OCI-LY1 (cell line): ENCODE results near the gene SGPL1.

Experiments used
- H2AFZ ChIP-seq: fragments of 200-600 bp; sonication (generic), shearing (Covaris generic); 2 replicates; pipeline ENCODE4 v1.6.0; 2014; ENCODE audit warnings: antibody characterized with exemption, mild to moderate bottlenecking, low read length
- H3F3A ChIP-seq: fragments of 200-600 bp; sonication (generic), shearing (Covaris generic); 2 replicates; pipeline ENCODE4 v1.6.0; 2014; ENCODE audit warnings: mild to moderate bottlenecking, antibody characterized with exemption, low read length, moderate library complexity; ENCODE audit not compliant: insufficient read depth
- H3K27ac ChIP-seq: fragments of 200-600 bp; sonication (generic); 2 replicates; pipeline ENCODE4 v1.5.1; 2014; ENCODE audit warnings: low read length, mixed run types, mild to moderate bottlenecking, low read depth; ENCODE audit not compliant: poor library complexity, severe bottlenecking
- H3K27me3 ChIP-seq: fragments of 200-600 bp; sonication (generic); 2 replicates; pipeline ENCODE4 v1.6.0; 2014; ENCODE audit warnings: antibody characterized with exemption, mild to moderate bottlenecking, low read length, moderate library complexity; ENCODE audit not compliant: insufficient read depth
- H3K36me3 ChIP-seq: fragments of 200-600 bp; sonication (generic); 2 replicates; pipeline ENCODE4 v1.6.1; 2014; ENCODE audit warnings: mild to moderate bottlenecking, antibody characterized with exemption, low read length, moderate library complexity, mixed read lengths; ENCODE audit not compliant: insufficient read depth
- H3K4me1 ChIP-seq: fragments of 200-600 bp; sonication (generic); 2 replicates; pipeline ENCODE4 v1.5.1; 2014; ENCODE audit warnings: mild to moderate bottlenecking, low read length, moderate library complexity; ENCODE audit not compliant: insufficient read depth, severe bottlenecking
- H3K4me2 ChIP-seq: fragments of 200-600 bp; sonication (generic), shearing (Covaris generic); 2 replicates; pipeline ENCODE4 v1.6.1; 2014; ENCODE audit warnings: low read length
- H3K4me3 ChIP-seq: fragments of 200-600 bp; sonication (generic); 2 replicates; pipeline ENCODE4 v1.5.1; 2014; ENCODE audit warnings: low read length, low read depth, mild to moderate bottlenecking, mixed read lengths; ENCODE audit not compliant: poor library complexity, severe bottlenecking
- H3K79me2 ChIP-seq: fragments of 200-600 bp; shearing (Covaris generic); 2 replicates; pipeline ENCODE4 v1.6.1; 2016; ENCODE audit warnings: mixed run types, low read length, mixed read lengths; ENCODE audit not compliant: insufficient read depth
- H3K9ac ChIP-seq: fragments of 200-600 bp; sonication (generic), shearing (Covaris generic); 2 replicates; pipeline ENCODE4 v1.6.1; 2014; ENCODE audit warnings: mild to moderate bottlenecking, low read length, mixed read lengths
- H3K9me2 ChIP-seq: fragments of 200-600 bp; sonication (generic), shearing (Covaris generic); 2 replicates; pipeline ENCODE4 v1.6.1; 2014; ENCODE audit warnings: low read depth, mild to moderate bottlenecking, low read length, mixed read lengths
- H3K9me3 ChIP-seq: fragments of 200-600 bp; shearing (Covaris generic); 2 replicates; pipeline ENCODE4 v1.6.1; 2014; ENCODE audit warnings: low read length, mixed read lengths
- H4K20me1 ChIP-seq: fragments of 200-600 bp; sonication (generic), shearing (Covaris generic); 2 replicates; pipeline ENCODE4 v1.6.0; 2016; ENCODE audit warnings: mild to moderate bottlenecking, low read length; ENCODE audit not compliant: insufficient read depth
- EZH2 ChIP-seq: fragments of 200-600 bp; sonication (generic), shearing (Covaris generic); IDR thresholded peaks from 2 replicates; pipeline ENCODE4 v1.8.0; 2017; ENCODE audit warnings: borderline replicate concordance, mixed run types, mild to moderate bottlenecking, antibody characterized with exemption, low read length, moderate library complexity, mixed read lengths
- TF ChIP-seq, protein P1 (sequence below): fragments of 200-600 bp; sonication (generic), shearing (Covaris generic); IDR thresholded peaks from 2 replicates; pipeline ENCODE4 v1.5.1; 2017; ENCODE audit warnings: mild to moderate bottlenecking, antibody characterized with exemption, low read length, moderate library complexity, mixed read lengths

The SGPL1 gene

DNA sequence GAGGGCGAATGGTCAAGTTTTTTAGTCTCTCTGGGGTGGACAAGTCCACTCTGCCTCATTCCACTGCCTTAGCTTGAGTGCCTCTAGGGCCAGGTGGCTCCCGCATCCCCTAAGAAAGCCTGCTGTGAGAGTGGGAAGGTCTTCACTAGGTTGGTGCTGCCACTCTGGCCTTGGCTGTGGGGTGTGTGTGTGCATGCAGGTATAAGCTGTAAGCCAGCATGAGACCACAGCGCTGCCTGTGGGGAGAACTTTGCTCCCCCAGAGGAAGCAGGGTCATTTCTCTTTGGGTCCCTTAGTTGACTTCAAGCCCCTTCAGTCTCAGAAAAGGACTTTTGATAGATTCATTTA, 98.1 kb downstream of the SGPL1 start:
- Histone ChIP-seq H4K20me1 (no peaks in the 10 kb centered on the region), H3K4me2 (no peak overlapping the region), H3K4me3 (no peak overlapping the region), H2AFZ (no peak overlapping the region), H3K27me3 (peaks cover 4% of the 10 kb centered on the region), H3K27ac (no peak overlapping the region), H3K9ac (no peak overlapping the region), H3K4me1 (no peaks in the 10 kb centered on the region), H3F3A (no peaks in the 10 kb centered on the region), H3K79me2 (no peaks in the 10 kb centered on the region), H3K9me2 (no peaks in the 10 kb centered on the region), H3K36me3 (no peaks in the 10 kb centered on the region), H3K9me3 (no peaks in the 10 kb centered on the region)
- TF ChIP-seq, protein P1, sequence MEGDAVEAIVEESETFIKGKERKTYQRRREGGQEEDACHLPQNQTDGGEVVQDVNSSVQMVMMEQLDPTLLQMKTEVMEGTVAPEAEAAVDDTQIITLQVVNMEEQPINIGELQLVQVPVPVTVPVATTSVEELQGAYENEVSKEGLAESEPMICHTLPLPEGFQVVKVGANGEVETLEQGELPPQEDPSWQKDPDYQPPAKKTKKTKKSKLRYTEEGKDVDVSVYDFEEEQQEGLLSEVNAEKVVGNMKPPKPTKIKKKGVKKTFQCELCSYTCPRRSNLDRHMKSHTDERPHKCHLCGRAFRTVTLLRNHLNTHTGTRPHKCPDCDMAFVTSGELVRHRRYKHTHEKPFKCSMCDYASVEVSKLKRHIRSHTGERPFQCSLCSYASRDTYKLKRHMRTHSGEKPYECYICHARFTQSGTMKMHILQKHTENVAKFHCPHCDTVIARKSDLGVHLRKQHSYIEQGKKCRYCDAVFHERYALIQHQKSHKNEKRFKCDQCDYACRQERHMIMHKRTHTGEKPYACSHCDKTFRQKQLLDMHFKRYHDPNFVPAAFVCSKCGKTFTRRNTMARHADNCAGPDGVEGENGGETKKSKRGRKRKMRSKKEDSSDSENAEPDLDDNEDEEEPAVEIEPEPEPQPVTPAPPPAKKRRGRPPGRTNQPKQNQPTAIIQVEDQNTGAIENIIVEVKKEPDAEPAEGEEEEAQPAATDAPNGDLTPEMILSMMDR = no peak
- TF ChIP-seq EZH2 = no peak

DNA sequence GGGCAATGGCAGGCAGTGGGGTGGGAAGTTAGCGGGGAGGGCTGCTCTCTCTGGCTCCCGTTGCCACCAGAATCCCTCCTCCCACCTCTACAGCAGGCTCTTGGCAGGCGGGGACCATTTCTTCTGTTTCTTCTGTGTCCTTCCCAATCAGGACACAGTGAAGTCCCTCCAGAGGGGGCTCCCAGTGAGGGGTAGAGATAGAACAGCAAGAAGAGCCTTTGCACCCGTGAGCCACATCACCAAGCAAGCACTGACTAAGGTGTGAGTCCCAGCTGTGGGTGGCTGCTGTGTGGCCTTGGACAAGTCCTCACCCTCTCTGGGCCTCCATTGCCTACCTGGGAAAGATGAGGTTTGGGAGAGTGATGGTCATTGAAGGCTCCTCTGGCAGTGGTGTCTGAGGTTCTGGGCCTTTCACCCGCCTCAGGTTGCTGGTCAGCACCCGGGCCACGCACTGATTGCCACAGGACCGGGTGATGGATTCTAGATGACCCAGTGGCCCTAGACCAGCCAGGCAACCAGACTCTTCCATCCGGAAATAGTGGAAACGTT, 98.6 kb downstream of the SGPL1 start:
- no peak overlapping the region for H3K4me3 ChIP-seq
- no peak overlapping the region for H3K9ac ChIP-seq
- H3K79me2 ChIP-seq = no peaks in the 10 kb centered on the region
- H3K4me2 ChIP-seq = no peak overlapping the region
- H3K27me3 ChIP-seq = peaks cover 2% of the 10 kb centered on the region
- no peaks in the 10 kb centered on the region for H4K20me1 ChIP-seq
- no peaks in the 10 kb centered on the region for H3K4me1 ChIP-seq
- no peak for TF ChIP-seq EZH2
- TF ChIP-seq, protein P1 = no peak
- no peaks in the 10 kb centered on the region for H3F3A ChIP-seq
- H3K27ac ChIP-seq = no peak overlapping the region
- H2AFZ ChIP-seq = no peak overlapping the region
- no peaks in the 10 kb centered on the region for H3K9me3 ChIP-seq
- H3K9me2 ChIP-seq = no peaks in the 10 kb centered on the region
- no peaks in the 10 kb centered on the region for H3K36me3 ChIP-seq

DNA sequence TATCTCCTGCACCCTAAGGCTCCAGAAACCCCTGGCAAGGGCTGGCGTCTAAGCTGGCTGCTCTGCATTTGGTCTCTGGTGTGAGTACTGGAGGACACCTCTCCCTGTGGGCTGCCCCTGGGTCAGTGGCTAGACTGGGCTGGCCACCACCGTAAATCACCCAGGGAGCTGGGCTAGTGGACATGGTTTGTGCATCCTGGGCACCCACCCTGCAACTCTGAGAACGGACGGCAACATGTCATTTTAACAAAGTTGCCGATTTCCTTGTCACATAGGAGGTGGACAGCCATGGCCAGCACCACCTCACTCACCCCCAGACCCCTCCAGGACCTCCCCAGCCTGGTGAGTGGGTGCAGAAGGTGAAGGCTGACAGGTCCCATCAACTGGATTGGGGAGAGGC, 99.5 kb downstream of the SGPL1 start:
- Histone ChIP-seq H3K9ac (no peak overlapping the region), H3K36me3 (no peaks in the 10 kb centered on the region), H3K4me1 (no peaks in the 10 kb centered on the region), H3K4me2 (no peak overlapping the region), H3K27ac (no peak overlapping the region), H3K27me3 (no peaks in the 10 kb centered on the region; the same call in 1 of the 2 replicates), H3K79me2 (no peaks in the 10 kb centered on the region), H4K20me1 (no peaks in the 10 kb centered on the region), H3K9me3 (no peaks in the 10 kb centered on the region), H3K4me3 (no peak overlapping the region), H3K9me2 (no peaks in the 10 kb centered on the region), H3F3A (no peaks in the 10 kb centered on the region), H2AFZ (no peak overlapping the region)
- TF ChIP-seq EZH2 = no peak
- TF ChIP-seq, protein P1 = no peak
